Measurements from ENCODE around the gene HES1.
"Not testable (repeated sequence)": the region's sequence is repeated elsewhere in the genome, so short reads cannot be mapped to it uniquely, and the experiment has no call there.

Gene HES1

GRCh38 chr3:194148383-194148782, 12.4 kb downstream of the HES1 start:
- ChIA-PET CTCF (interaction anchor here (2.6 kb wide), 1 partner anchor 167 kb away, joined by 9 read pairs; no protein-coding TSS in a partner anchor), POLR2A (no interaction called here)
- no peak for DNase-seq (ENCODE audit: low read depth, low spot score)
- no peak overlapping the region for H3K4me3 ChIP-seq (ENCODE audit: low read depth, low read length)
- no peak for TF ChIP-seq CTCF (IDR thresholded peaks at IDR 0.05; ENCODE audit: insufficient read depth, low read length, missing control alignments)

- DNase-seq (ENCODE audit: low read depth, low spot score), result no peak
- ChIA-PET POLR2A (no interaction called here), CTCF (no interaction called here)
- no peak overlapping the region for H3K4me3 ChIP-seq (ENCODE audit: low read depth, low read length)
- TF ChIP-seq CTCF (IDR thresholded peaks at IDR 0.05; ENCODE audit: insufficient read depth, low read length, missing control alignments), result no peak
Observed at GRCh38 chr3:194150252-194150934, 14.4 kb downstream of the HES1 start.

- POLR2A ChIA-PET; CTCF ChIA-PET; H3K4me3 ChIP-seq (ENCODE audit: low read depth, low read length); DNase-seq (ENCODE audit: low read depth, low spot score): not testable (repeated sequence)
Observed at GRCh38 chr3:194150935-194151302, 15.0 kb downstream of the HES1 start.

GRCh38 chr3:194154346-194154745, 18.4 kb downstream of the HES1 start:
- ChIA-PET CTCF (no interaction called here), POLR2A (no interaction called here)
- DNase-seq (ENCODE audit: low read depth, low spot score), result no peak
- no peak overlapping the region for H3K4me3 ChIP-seq (ENCODE audit: low read depth, low read length)
- TF ChIP-seq CTCF (IDR thresholded peaks at IDR 0.05; ENCODE audit: insufficient read depth, low read length, missing control alignments), result no peak

GRCh38 chr3:194156095-194156494, 20.1 kb downstream of the HES1 start:
- DNase-seq (ENCODE audit: low read depth, low spot score), result no peak
- POLR2A ChIA-PET, result no interaction called here
- no peak overlapping the region for H3K4me3 ChIP-seq (ENCODE audit: low read depth, low read length)
- TF ChIP-seq CTCF (IDR thresholded peaks at IDR 0.05; ENCODE audit: insufficient read depth, low read length, missing control alignments), result no peak
- CTCF ChIA-PET, result no interaction called here

GRCh38 chr3:194158942-194159439, 23.0 kb downstream of the HES1 start:
- ChIA-PET CTCF (no interaction called here), POLR2A (no interaction called here)
- no peak overlapping the region for H3K4me3 ChIP-seq (ENCODE audit: low read depth, low read length)
- TF ChIP-seq CTCF (IDR thresholded peaks at IDR 0.05; ENCODE audit: insufficient read depth, low read length, missing control alignments), result no peak
- no peak for DNase-seq (ENCODE audit: low read depth, low spot score)

GRCh38 chr3:194160158-194160557, 24.2 kb downstream of the HES1 start:
- no peak for DNase-seq (ENCODE audit: low read depth, low spot score)
- CTCF ChIA-PET, result no interaction called here
- no peak overlapping the region for H3K4me3 ChIP-seq (ENCODE audit: low read depth, low read length)
- POLR2A ChIA-PET, result no interaction called here
- TF ChIP-seq CTCF (IDR thresholded peaks at IDR 0.05; ENCODE audit: insufficient read depth, low read length, missing control alignments), result no peak

All from AG04449 (cell line).